Activated CD4-positive, alpha-beta memory T cell treated with anti-CD3 and anti-CD28 coated beads, Interleukin-2, amount 10 ng/mL, durations not matched to agents 7 days and 5 days (primary cell): ENCODE measurements around the gene VPS35. TPM values are rescaled to one million over a fixed set of nuclear protein-coding genes. Genes with fewer than 3 reads are reported as not detected.
"Not testable (repeated sequence)": the region's sequence is repeated elsewhere in the genome, so short reads cannot be mapped to it uniquely, and the experiment has no call there.

Source experiments
- CTCF ChIA-PET: fragments of 350-600 bp; sonication (Branson Sonifier 250); formaldehyde crosslinking; loops from one replicate; lab custom pipeline; 2021; ENCODE audit warnings: antibody characterized with exemption, inconsistent platforms; lab: Charles Lee
- POLR2A ChIA-PET: fragments of 350-600 bp; sonication (Branson Sonifier 250); formaldehyde crosslinking; loops from one replicate; lab custom pipeline; 2021; ENCODE audit warnings: antibody characterized with exemption; lab: Charles Lee
- DNase-seq: peaks from one replicate; pipeline ENCODE4 v3.0.0-alpha.2; 2020
- H3K27ac Mint-ChIP-seq: one replicate; pipeline ENCODE4 v1.8.0; 2021; ENCODE audit warnings: mild to moderate bottlenecking, mixed read lengths
- H3K27me3 Mint-ChIP-seq: one replicate; pipeline ENCODE4 v1.8.0; 2021; ENCODE audit warnings: mixed read lengths
- H3K36me3 Mint-ChIP-seq: one replicate; pipeline ENCODE4 v1.8.0; 2021; ENCODE audit warnings: low read depth, mixed read lengths
- H3K4me1 Mint-ChIP-seq: one replicate; pipeline ENCODE4 v1.8.0; 2021; ENCODE audit warnings: mixed read lengths
- H3K4me3 Mint-ChIP-seq: one replicate; pipeline ENCODE4 v1.8.0; 2021; ENCODE audit warnings: mild to moderate bottlenecking, mixed read lengths
- H3K9me3 Mint-ChIP-seq: one replicate; pipeline ENCODE4 v1.8.0; 2021; ENCODE audit warnings: mixed read lengths
- total RNA-seq, 2 experiments: library from RNA; stranded (reverse); gene quantifications; one replicate each; pipeline ENCODE4 v1.2.3, GENCODE V29; 2021

The VPS35 gene
- total RNA-seq, 2 experiments from 2014 or later = 86.8 to 89.4 TPM

GRCh38 chr16:46632778-46633733 lies 55.9 kb downstream of the VPS35 start:
- Mint-ChIP-seq H3K9me3 (no peaks in the 10 kb centered on the region), H3K36me3 (no peaks in the 10 kb centered on the region), H3K4me1 (peaks cover 5% of the 10 kb centered on the region), H3K27ac (no peak overlapping the region), H3K27me3 (no peaks in the 10 kb centered on the region), H3K4me3 (no peak overlapping the region)
- CTCF ChIA-PET = interaction anchor here (0.5 to 1.0 kb wide), 2 partner anchors 41 to 56 kb away, joined by 3 read pairs; partner anchors contain the start of gene ORC6
- POLR2A ChIA-PET = interaction anchor here (0.7 to 0.8 kb wide), 2 partner anchors 11 to 12 kb away, joined by 3 read pairs; partner anchors contain the start of gene SHCBP1
- no peak for DNase-seq

- Mint-ChIP-seq H3K36me3 (no peaks in the 10 kb centered on the region), H3K27me3 (no peaks in the 10 kb centered on the region), H3K27ac (no peak overlapping the region), H3K4me3 (no peak overlapping the region), H3K9me3 (no peaks in the 10 kb centered on the region), H3K4me1 (peaks cover 2% of the 10 kb centered on the region)
- no peak for DNase-seq
- ChIA-PET CTCF (interaction anchor here (1.3 kb wide), 1 partner anchor 9 kb away, joined by 3 read pairs; no protein-coding TSS in a partner anchor), POLR2A (interaction anchor here (1.0 kb wide), 1 partner anchor 11 kb away, joined by 3 read pairs; no protein-coding TSS in a partner anchor)
These were observed 59.4 kb downstream of the VPS35 start for GRCh38 chr16:46629331-46630219.

- Mint-ChIP-seq H3K27me3 (no peaks in the 10 kb centered on the region), H3K9me3 (no peaks in the 10 kb centered on the region), H3K4me1 (peaks cover 2% of the 10 kb centered on the region), H3K4me3 (no peak overlapping the region), H3K27ac (no peak overlapping the region), H3K36me3 (no peaks in the 10 kb centered on the region)
- DNase-seq = no peak
- CTCF ChIA-PET = interaction anchor here (0.6 kb wide), 1 partner anchor 73 kb away, joined by 3 read pairs; no protein-coding TSS in a partner anchor
- POLR2A ChIA-PET = no interaction called here
These were observed 61.2 kb downstream of the VPS35 start for GRCh38 chr16:46627746-46628145.

DNA sequence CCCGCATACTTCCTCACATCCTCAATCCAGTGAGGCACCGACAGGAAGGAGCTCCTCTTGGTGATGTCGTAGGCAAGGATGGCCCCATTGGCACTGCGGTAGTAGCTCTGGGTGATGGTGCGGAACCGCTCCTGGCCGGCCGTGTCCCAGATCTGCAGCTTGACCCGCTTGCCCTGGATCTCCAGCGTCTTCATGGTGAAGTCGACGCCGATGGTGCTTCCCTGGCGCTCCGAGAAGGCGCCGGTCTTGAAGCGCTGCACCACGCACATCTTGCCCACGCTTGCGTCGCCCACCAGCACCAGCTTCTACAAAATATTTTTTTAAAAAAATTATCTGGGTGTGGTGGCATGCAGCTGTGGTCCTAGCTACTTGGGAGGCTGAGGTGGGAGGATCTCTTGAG lies 62.3 kb downstream of the VPS35 start:
- H3K9me3 Mint-ChIP-seq, DNase-seq, CTCF ChIA-PET, H3K36me3 Mint-ChIP-seq, H3K27me3 Mint-ChIP-seq, H3K27ac Mint-ChIP-seq, POLR2A ChIA-PET, H3K4me3 Mint-ChIP-seq, H3K4me1 Mint-ChIP-seq: not testable (repeated sequence)

- not testable (repeated sequence) for H3K27ac Mint-ChIP-seq, H3K27me3 Mint-ChIP-seq
These were observed 64.1 kb downstream of the VPS35 start for GRCh38 chr16:46624862-46625261.

GRCh38 chr16:46623707-46624106 lies 65.3 kb downstream of the VPS35 start:
- H3K27ac Mint-ChIP-seq, DNase-seq, H3K36me3 Mint-ChIP-seq, POLR2A ChIA-PET, H3K4me3 Mint-ChIP-seq, H3K9me3 Mint-ChIP-seq, H3K27me3 Mint-ChIP-seq, CTCF ChIA-PET: not testable (repeated sequence)
- peaks cover 26% of the 10 kb centered on the region for H3K4me1 Mint-ChIP-seq

More at GRCh38 chr16:46624862-46625261, 64.1 kb downstream of the VPS35 start:
- CTCF ChIA-PET, H3K36me3 Mint-ChIP-seq, H3K9me3 Mint-ChIP-seq, POLR2A ChIA-PET, DNase-seq, H3K4me3 Mint-ChIP-seq: not testable (repeated sequence)
- peaks cover 20% of the 10 kb centered on the region for H3K4me1 Mint-ChIP-seq

- H3K9me3 Mint-ChIP-seq, POLR2A ChIA-PET, H3K27me3 Mint-ChIP-seq, H3K27ac Mint-ChIP-seq, H3K4me3 Mint-ChIP-seq, DNase-seq, CTCF ChIA-PET: not testable (repeated sequence)
- peaks cover 12% of the 10 kb centered on the region for H3K36me3 Mint-ChIP-seq
- peaks cover 31% of the 10 kb centered on the region for H3K4me1 Mint-ChIP-seq
These were observed 65.7 kb downstream of the VPS35 start for GRCh38 chr16:46623246-46623645.

DNA sequence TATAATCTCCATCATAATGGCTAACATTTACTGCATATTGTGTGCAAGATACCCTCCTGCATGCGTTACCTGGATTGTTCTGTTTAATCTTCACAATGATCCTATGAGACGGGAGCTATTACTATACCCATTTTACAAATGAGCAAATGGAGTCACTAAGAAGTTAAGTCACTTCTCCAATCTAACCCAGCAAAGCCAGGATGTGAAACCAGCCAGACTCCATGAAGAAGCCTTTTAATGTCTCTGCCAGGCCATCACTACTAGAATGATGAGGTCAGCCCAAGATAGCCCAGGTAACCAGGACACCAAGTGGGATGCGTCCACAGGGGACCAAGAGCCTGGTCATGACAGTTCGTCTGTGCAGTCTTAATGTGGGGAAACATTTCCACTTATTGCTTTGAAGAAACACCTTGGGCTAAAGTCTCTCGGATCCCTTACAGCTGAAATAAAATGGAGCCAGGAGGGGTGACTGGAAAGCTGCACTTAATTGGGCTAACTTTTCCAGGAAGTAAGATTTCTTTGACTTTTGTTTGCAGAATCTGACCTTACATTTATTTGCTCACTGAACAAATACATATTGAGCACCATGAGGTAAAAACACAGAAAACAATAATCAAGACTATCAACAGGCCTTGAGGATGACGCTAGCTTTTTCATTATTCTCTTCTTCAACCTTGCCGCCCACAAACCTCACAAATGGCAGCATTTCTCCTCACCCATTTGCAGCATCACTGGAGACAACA lies 66.9 kb downstream of the VPS35 start:
- Mint-ChIP-seq H3K36me3 (peaks cover 21% of the 10 kb centered on the region), H3K4me3 (peak overlapping the region; percentile 93), H3K27me3 (no peaks in the 10 kb centered on the region), H3K9me3 (no peaks in the 10 kb centered on the region), H3K27ac (peak overlapping the region; percentile 91), H3K4me1 (peaks cover 33% of the 10 kb centered on the region)
- DNase-seq = no peak
- ChIA-PET CTCF (no interaction called here), POLR2A (interaction anchor here (0.7 to 3.5 kb wide), 9 partner anchors 8 to 351 kb away, joined by 3 to 24 read pairs (median 5); partner anchors contain the start of genes DNAJA2 and ORC6)

DNA sequence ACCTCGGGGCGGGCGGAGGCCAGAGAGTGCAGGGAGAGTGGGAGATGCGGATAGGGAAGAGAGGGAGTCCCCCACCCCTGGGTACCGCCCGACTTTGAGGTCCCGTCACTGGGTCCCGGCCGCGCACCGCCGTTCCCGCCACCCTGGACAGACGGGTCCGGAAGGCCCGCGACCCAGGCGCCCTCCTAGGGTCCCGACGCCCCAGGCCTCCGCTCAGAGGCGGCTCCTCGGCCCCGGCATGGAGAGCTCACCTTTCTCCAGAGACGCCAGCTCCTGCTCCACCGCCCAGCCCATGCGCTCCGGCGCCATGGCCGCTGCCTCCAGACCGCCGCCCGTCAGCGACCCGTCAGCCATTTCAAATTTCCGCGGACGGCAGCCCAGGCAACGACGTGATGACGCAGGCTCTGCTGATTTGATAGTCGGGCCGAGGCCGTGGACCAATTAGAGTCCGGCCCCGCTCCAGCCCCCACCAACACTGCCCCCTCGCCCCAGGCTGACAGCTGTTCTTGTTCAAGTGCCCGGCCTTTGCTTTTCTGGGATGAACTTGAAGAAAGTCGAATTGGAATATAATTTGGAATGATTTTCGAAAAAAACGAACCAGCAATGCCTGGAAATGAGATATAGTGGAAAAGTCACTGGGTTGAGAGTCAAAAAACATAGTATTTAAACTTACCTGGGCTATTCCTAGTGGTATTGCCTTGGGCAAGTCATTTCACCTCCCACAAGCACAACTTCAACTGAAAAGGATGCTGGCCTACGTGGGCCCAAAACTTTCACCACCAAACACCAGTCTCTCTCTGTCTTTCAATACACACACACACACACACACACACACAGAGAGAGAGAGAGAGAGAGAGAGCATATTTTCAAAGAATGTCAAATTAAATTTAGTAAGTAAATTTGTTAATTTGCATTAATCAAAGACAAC lies 67.7 kb downstream of the VPS35 start, which contains the start of gene SHCBP1:
Gene SHCBP1, minus strand, starts transcription at position 374 of the 928 bp plus-strand sequence. Its CDS starts 20 bp downstream, at position 354.
- POLR2A ChIA-PET = interaction anchor here (0.6 to 3.5 kb wide), 19 partner anchors 8 to 352 kb away, joined by 3 to 24 read pairs (median 5); partner anchors contain the start of genes C16orf87, DNAJA2 and ORC6
- peak; percentile 89 for DNase-seq
- H3K27me3 Mint-ChIP-seq = no peaks in the 10 kb centered on the region
- CTCF ChIA-PET = interaction anchor here (1.3 kb wide), 1 partner anchor 287 kb away, joined by 6 read pairs; no protein-coding TSS in a partner anchor
- H3K4me3 Mint-ChIP-seq = peak within 1 kb of the TSS; percentile 93
- H3K9me3 Mint-ChIP-seq = no peaks in the 10 kb centered on the region
- peaks cover 35% of the 10 kb centered on the region for H3K4me1 Mint-ChIP-seq
- peak within 1 kb of the TSS; percentile 91 for H3K27ac Mint-ChIP-seq
- peaks cover 29% of the 10 kb centered on the region for H3K36me3 Mint-ChIP-seq

- no peaks in the 10 kb centered on the region for H3K9me3 Mint-ChIP-seq
- POLR2A ChIA-PET = interaction anchor here (0.6 to 3.5 kb wide), 17 partner anchors 8 to 353 kb away, joined by 3 to 24 read pairs (median 5); partner anchors contain the start of genes C16orf87, DNAJA2 and ORC6
- peaks cover 38% of the 10 kb centered on the region for H3K4me1 Mint-ChIP-seq
- H3K27ac Mint-ChIP-seq = peak overlapping the region; percentile 91
- peak overlapping the region; percentile 93 for H3K4me3 Mint-ChIP-seq
- peaks cover 35% of the 10 kb centered on the region for H3K36me3 Mint-ChIP-seq
- peak; percentile 26 for DNase-seq
- CTCF ChIA-PET = interaction anchor here (0.8 to 2.3 kb wide), 3 partner anchors 9 to 288 kb away, joined by 3 to 6 read pairs (median 6); no protein-coding TSS in a partner anchor
- no peaks in the 10 kb centered on the region for H3K27me3 Mint-ChIP-seq
These were observed 68.5 kb downstream of the VPS35 start for GRCh38 chr16:46620266-46621005.
